Activated naive CD4-positive, alpha-beta T cell treated with anti-CD3 and anti-CD28 coated beads, Interleukin-2, amount 50 U/mL, for 24 hours (primary cell): Measurements from ENCODE around the gene KCNMA1.

Experiments used
- H3K27ac Mint-ChIP-seq: one replicate; pipeline ENCODE4 v1.8.0; 2021; ENCODE audit warnings: mild to moderate bottlenecking, mixed read lengths
- H3K27me3 Mint-ChIP-seq: one replicate; pipeline ENCODE4 v1.8.0; 2021; ENCODE audit warnings: mixed read lengths
- H3K36me3 Mint-ChIP-seq: one replicate; pipeline ENCODE4 v1.8.0; 2021; ENCODE audit warnings: mixed read lengths
- H3K4me1 Mint-ChIP-seq: one replicate; pipeline ENCODE4 v1.8.0; 2021; ENCODE audit warnings: mixed read lengths
- H3K4me3 Mint-ChIP-seq: one replicate; pipeline ENCODE4 v1.8.0; 2021; ENCODE audit warnings: mild to moderate bottlenecking, mixed read lengths
- H3K9me3 Mint-ChIP-seq: one replicate; pipeline ENCODE4 v1.8.0; 2021; ENCODE audit warnings: mixed read lengths

The KCNMA1 gene

DNA sequence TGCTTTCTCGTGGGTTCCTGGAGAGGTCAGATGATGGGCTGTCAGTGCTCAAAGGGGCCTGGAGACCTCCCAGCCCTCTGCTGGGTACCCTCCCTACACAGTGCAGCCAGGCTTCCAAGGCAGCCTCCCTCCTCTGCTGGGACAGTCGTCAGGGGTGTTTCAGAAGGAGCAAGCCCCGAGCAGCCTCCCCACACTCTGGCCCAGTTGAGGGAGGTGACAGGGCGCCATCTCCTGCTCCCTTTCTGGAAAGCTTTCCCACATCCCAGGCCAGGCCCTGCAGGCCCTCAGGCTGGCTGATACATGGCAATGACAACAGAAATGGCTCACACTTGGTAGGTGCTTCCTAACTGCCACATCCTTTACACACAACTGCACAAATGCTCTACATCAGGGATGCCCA, 32.1 kb downstream of the KCNMA1 start:
- no peaks in the 10 kb centered on the region for H3K9me3 Mint-ChIP-seq
- no peaks in the 10 kb centered on the region for H3K36me3 Mint-ChIP-seq
- H3K27me3 Mint-ChIP-seq, result peaks cover 2% of the 10 kb centered on the region
- H3K27ac Mint-ChIP-seq, result no peak overlapping the region
- no peak overlapping the region for H3K4me3 Mint-ChIP-seq
- peaks cover 3% of the 10 kb centered on the region for H3K4me1 Mint-ChIP-seq

DNA sequence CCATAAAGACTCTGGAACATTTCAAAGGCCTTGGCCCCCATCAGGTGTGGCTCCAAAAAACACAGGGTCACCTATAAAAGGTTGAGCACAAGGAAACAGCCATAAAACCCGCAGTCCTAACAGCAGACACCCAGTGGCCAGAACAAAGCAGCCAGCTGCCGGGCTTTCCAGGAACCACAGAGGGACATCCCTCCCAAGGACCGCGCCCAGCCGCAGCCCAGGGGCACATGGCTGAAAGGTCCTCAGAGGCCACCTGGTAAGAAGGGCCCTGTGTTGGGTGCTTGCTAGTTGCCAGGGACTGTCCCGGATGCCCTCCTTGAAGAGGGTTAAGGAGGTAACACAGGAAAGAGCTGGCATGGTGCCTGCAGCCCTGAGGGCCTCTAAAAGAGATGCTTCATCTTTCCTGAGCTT, 32.7 kb downstream of the KCNMA1 start:
- Mint-ChIP-seq H3K36me3 (no peaks in the 10 kb centered on the region), H3K27ac (no peak overlapping the region), H3K9me3 (no peaks in the 10 kb centered on the region), H3K4me3 (no peak overlapping the region), H3K27me3 (peaks cover 2% of the 10 kb centered on the region), H3K4me1 (peaks cover 3% of the 10 kb centered on the region)

GRCh38 chr10:77604063-77604462, 33.5 kb downstream of the KCNMA1 start:
- no peaks in the 10 kb centered on the region for H3K36me3 Mint-ChIP-seq
- H3K27ac Mint-ChIP-seq, result no peak overlapping the region
- H3K4me3 Mint-ChIP-seq, result no peak overlapping the region
- H3K27me3 Mint-ChIP-seq, result peaks cover 5% of the 10 kb centered on the region
- no peaks in the 10 kb centered on the region for H3K9me3 Mint-ChIP-seq
- H3K4me1 Mint-ChIP-seq, result peaks cover 3% of the 10 kb centered on the region

DNA sequence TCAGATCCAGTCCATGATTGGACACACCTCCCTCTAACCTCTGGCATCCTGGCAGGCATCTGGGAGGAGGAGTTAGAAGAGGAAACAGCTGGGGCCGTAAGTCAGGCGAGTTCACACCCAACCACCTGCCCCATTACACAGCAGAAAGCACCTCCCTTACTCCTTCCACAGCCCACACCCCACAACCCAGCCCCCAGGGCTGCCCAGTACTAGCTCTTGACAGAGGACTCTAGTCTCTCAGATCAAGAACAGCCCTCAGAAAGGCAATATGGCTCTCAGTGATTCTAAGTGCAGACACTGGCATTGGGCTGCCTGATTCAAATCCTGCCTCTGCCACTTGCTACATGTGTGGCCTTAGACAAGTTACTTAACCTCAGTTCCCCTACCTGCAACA, 34.1 kb downstream of the KCNMA1 start:
- H3K4me1 Mint-ChIP-seq, result peaks cover 3% of the 10 kb centered on the region
- H3K36me3 Mint-ChIP-seq, result no peaks in the 10 kb centered on the region
- H3K27ac Mint-ChIP-seq, result no peak overlapping the region
- H3K9me3 Mint-ChIP-seq, result no peaks in the 10 kb centered on the region
- no peak overlapping the region for H3K4me3 Mint-ChIP-seq
- H3K27me3 Mint-ChIP-seq, result peaks cover 5% of the 10 kb centered on the region

GRCh38 chr10:77602913-77603533, 34.6 kb downstream of the KCNMA1 start:
- Mint-ChIP-seq H3K9me3 (no peaks in the 10 kb centered on the region), H3K4me3 (no peak overlapping the region), H3K27ac (no peak overlapping the region), H3K4me1 (peaks cover 3% of the 10 kb centered on the region), H3K27me3 (peaks cover 5% of the 10 kb centered on the region), H3K36me3 (no peaks in the 10 kb centered on the region)

DNA sequence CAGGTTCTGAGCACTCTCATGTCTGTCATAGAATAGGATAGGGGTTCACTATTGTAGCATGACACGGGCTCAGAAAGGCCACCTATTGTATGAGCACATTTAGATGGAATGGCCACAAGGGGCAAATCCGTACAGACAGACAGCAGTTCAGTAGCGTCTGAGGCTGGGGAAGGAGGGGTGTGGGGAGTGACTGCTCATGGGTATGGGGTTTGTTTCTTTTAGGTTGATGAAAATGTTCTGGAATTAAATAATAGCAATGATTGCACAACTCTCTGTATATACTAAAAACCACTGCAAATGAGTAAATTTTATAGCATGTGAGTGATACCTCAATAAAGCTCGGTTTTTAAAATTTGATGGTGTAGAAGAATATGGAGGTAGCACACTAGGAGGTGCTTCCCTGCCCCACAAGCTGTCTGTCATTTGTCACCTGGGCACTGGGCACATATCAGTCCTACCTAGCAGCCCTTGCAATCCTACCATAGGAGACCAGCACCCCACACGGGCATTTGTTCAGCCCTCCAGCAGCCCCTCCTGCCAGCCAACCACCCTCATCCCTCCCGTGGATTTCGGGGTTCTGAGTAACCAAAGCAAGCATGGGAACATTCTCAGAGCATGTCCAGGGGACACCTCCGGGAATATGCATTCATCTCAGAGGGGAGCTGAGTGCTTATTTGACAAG, 35.2 kb downstream of the KCNMA1 start:
- Mint-ChIP-seq H3K27ac (no peak overlapping the region), H3K27me3 (peaks cover 4% of the 10 kb centered on the region), H3K9me3 (no peaks in the 10 kb centered on the region), H3K36me3 (no peaks in the 10 kb centered on the region), H3K4me3 (no peak overlapping the region), H3K4me1 (peaks cover 3% of the 10 kb centered on the region)

GRCh38 chr10:77601488-77601887, 36.1 kb downstream of the KCNMA1 start:
- Mint-ChIP-seq H3K27ac (no peak overlapping the region), H3K4me3 (no peak overlapping the region), H3K4me1 (peaks cover 3% of the 10 kb centered on the region), H3K36me3 (no peaks in the 10 kb centered on the region), H3K9me3 (no peaks in the 10 kb centered on the region), H3K27me3 (peaks cover 3% of the 10 kb centered on the region)

DNA sequence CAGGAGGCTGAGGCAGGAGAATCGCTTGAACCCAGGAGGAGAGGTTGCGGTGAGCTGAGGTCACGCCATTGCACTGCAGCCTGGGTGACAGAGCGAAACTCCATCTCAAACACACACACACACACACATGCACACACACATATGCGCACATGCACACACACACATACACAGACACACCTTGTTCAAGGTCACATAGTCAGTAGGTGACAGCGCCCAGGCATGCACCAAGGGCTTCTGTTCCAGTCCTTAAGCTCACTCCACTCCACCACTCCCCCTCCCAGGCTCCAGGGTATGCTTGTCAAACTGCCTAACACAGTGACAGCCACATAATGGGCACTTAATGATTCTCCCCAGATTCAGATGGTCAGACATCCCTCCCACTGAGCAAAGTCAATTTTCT, 37.0 kb downstream of the KCNMA1 start:
- no peak overlapping the region for H3K27ac Mint-ChIP-seq
- H3K36me3 Mint-ChIP-seq, result no peaks in the 10 kb centered on the region
- no peak overlapping the region for H3K4me3 Mint-ChIP-seq
- H3K9me3 Mint-ChIP-seq, result no peaks in the 10 kb centered on the region
- peaks cover 3% of the 10 kb centered on the region for H3K27me3 Mint-ChIP-seq
- peaks cover 3% of the 10 kb centered on the region for H3K4me1 Mint-ChIP-seq

DNA sequence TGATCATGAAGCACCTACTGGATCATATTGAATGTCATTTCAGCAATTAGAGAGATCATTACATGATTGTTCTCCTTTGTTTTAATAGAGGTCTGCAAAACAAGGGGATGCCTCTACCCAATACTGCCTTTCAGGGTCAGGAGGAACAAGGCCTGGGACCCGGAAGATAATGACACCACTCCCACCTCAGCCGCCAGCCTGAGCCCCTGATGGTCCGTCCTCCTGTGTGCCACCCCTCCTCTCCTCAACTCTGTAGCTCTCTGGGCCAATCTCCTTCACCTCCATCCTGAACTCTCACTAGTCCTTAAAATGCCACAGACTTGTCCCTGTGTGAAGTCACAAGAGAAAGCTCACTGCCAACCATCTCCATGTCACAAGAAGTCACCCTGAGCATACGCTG, 38.0 kb downstream of the KCNMA1 start:
- Mint-ChIP-seq H3K4me3 (no peak overlapping the region), H3K4me1 (peaks cover 3% of the 10 kb centered on the region), H3K27me3 (peaks cover 3% of the 10 kb centered on the region), H3K36me3 (no peaks in the 10 kb centered on the region), H3K9me3 (no peaks in the 10 kb centered on the region), H3K27ac (no peak overlapping the region)

GRCh38 chr10:77598606-77599005, 39.0 kb downstream of the KCNMA1 start:
- peaks cover 3% of the 10 kb centered on the region for H3K27me3 Mint-ChIP-seq
- no peak overlapping the region for H3K4me3 Mint-ChIP-seq
- H3K4me1 Mint-ChIP-seq, result peaks cover 3% of the 10 kb centered on the region
- H3K36me3 Mint-ChIP-seq, result no peaks in the 10 kb centered on the region
- H3K27ac Mint-ChIP-seq, result no peak overlapping the region
- H3K9me3 Mint-ChIP-seq, result no peaks in the 10 kb centered on the region

GRCh38 chr10:77597560-77597959, 40.0 kb downstream of the KCNMA1 start:
- H3K27ac Mint-ChIP-seq, result peak overlapping the region; percentile 26
- H3K36me3 Mint-ChIP-seq, result no peaks in the 10 kb centered on the region
- H3K27me3 Mint-ChIP-seq, result peaks cover 3% of the 10 kb centered on the region
- no peaks in the 10 kb centered on the region for H3K4me1 Mint-ChIP-seq
- no peaks in the 10 kb centered on the region for H3K9me3 Mint-ChIP-seq
- H3K4me3 Mint-ChIP-seq, result no peak overlapping the region

GRCh38 chr10:77594471-77594783, 43.2 kb downstream of the KCNMA1 start:
- H3K9me3 Mint-ChIP-seq, result no peaks in the 10 kb centered on the region

GRCh38 chr10:77593771-77594470, 43.7 kb downstream of the KCNMA1 start:
- Mint-ChIP-seq H3K36me3 (no peaks in the 10 kb centered on the region), H3K27ac (no peak overlapping the region), H3K4me1 (no peaks in the 10 kb centered on the region), H3K9me3 (no peaks in the 10 kb centered on the region), H3K27me3 (no peaks in the 10 kb centered on the region), H3K4me3 (no peak overlapping the region)

More at GRCh38 chr10:77594471-77594783, 43.2 kb downstream of the KCNMA1 start:
- no peak overlapping the region for H3K27ac Mint-ChIP-seq
- no peaks in the 10 kb centered on the region for H3K36me3 Mint-ChIP-seq
- H3K4me1 Mint-ChIP-seq, result no peaks in the 10 kb centered on the region
- no peak overlapping the region for H3K4me3 Mint-ChIP-seq
- H3K27me3 Mint-ChIP-seq, result no peaks in the 10 kb centered on the region

DNA sequence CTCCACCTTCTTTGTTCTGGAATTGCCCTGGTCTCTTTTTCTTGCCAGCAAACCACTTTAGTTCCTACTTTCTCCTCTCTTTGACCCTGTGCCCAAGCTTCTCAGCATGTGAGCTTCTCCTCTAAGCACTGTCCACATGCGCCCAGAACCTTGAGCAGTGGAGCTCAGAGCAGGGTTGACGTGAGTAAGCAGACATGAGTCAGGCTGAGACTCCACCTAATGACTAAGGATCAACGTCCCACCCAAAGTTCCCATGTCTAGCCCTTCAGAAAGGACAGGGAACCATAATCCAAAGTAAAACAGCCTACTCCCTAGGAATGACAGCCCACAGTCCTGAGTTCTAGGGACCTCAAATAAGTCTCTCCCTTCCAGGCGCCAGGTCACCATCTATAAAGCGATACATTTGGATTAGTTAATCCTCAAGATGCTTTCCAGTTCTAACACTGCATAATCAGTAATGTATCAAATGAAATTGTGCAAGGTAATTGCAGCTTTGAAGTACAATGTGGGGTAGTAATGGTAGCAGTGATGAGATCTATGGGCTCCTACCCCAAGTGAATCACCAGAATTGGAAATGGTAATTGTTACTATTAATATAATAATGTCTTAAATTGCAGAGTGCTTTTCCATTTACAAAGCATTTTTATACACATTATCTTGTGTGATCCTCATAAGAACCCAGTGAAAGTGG, 44.5 kb downstream of the KCNMA1 start:
- Mint-ChIP-seq H3K9me3 (no peaks in the 10 kb centered on the region), H3K27me3 (no peaks in the 10 kb centered on the region), H3K36me3 (no peaks in the 10 kb centered on the region), H3K4me3 (no peak overlapping the region), H3K4me1 (no peaks in the 10 kb centered on the region), H3K27ac (no peak overlapping the region)

DNA sequence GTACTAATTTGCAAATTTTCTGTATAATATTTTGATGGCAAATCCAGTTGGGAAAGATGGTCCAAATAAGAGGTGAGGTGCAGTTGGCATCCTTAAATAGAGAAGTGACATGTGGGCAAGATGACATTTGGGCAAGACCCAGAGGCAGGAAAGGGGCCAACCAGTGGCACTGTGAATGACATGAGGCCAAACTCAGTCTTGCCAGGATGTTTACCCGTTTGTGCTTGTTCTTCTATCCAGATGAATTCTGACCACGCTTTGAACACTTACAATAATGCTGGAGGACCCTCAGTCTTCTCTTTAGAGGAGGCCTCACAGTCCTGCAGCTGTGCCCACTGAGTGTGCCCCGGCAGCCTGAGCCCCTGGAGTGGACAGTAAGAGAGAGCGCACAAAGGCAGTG, 45.1 kb downstream of the KCNMA1 start:
- Mint-ChIP-seq H3K36me3 (no peaks in the 10 kb centered on the region), H3K27me3 (no peaks in the 10 kb centered on the region)

More for the DNA sequence above, 45.1 kb downstream of the KCNMA1 start:
- Mint-ChIP-seq H3K27ac (no peak overlapping the region), H3K4me1 (no peaks in the 10 kb centered on the region), H3K4me3 (no peak overlapping the region), H3K9me3 (no peaks in the 10 kb centered on the region)
